GM18858 (cell line): ENCODE data around the gene SLC44A3.
"Not testable (repeated sequence)": the region's sequence is repeated elsewhere in the genome, so short reads cannot be mapped to it uniquely, and the experiment has no call there.

Source experiments
- ATAC-seq: cut with Tn5 transposase; IDR thresholded peaks from one replicate; pipeline ENCODE4 v1.9.1; 2021; ENCODE audit not compliant: unreplicated experiment

Gene SLC44A3

DNA sequence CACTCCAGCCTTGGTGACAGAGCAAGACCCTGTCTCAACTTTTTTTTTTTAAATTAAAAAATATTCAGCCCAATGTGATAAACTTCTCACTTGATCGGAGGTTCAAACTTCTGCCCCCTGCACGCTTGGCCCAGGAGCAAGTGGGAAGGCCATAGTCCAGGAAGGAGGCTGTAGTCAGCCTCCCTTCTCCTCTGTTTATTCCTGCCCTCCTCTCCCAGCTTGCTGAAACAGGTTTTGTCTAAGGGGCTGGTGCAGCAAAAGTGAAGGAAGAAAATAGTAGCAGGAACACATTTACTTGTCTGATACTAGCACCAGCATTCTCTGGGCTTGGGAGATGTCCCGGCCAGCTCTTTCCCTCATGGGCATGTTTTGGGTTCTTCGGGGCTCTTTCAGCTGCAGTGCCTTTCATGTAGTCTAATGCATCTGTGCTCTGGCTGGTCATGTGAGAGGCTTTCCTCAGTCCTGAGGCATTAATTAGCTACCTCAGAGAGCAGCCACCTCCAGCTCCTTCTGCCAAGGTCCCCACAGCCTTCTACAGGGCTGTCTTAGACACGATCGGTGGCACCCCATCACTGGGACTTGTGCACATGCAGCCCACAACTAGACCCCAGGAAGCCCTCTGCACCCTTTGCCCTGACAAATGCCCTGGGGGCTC, 12.9 kb downstream of the SLC44A3 start:
- ATAC-seq = no peak

DNA sequence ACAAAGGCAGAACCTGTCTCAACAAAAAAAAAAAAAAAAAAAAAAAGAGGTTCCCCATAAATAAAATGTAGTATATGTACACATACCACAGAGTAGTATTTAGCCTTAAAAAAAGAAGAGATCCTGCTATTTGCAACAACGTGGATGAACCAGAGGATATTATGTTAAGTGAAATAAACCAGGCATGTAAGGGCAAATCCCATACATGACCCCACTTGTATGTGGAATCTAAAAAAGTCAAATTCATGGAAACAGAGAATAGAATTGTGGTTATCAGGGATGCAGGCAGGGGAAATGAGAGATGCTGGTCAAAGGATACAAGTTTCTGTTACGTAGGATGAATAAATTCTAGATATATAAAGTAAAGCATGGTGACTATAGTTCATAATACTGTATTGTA, 16.7 kb downstream of the SLC44A3 start:
- ATAC-seq = no peak

DNA sequence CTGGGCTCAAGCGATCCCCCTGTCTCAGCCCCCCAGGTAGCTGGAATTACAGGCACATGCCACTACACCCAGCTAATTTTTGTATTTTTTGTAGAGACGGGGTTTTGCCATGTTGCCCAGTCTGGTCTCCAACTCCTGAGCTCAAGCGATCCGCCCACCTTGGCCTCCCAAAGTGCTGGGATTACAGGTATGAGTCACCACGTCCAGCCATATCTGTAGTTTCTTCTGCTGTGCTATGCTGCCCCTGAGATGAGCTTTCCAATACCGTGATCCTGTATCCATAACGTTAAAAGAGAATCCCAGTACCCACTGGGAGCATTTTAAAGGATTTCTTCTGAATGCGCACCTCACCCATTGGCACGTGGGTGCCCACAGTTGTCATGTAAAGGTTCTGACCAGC, 20.2 kb downstream of the SLC44A3 start:
- ATAC-seq = not testable (repeated sequence)

DNA sequence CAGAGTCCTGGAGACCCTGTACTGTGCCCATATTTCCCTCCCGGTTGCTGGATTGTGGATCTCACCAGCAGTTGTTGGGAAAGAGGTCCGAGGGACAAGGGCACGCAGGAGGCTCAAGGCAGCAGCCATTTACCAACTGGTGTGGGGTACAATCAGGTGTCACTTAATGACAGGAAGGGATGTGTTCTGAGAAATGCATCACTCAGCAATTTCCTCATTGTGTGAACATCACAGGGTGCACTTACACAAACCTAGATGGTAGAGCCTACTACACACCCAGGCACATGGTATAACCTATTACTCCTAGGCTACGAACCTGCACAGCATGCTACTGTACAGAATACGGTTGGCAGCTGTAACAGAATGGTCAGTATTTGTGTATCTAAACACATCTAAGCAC, 20.7 kb downstream of the SLC44A3 start:
- ATAC-seq = no peak

DNA sequence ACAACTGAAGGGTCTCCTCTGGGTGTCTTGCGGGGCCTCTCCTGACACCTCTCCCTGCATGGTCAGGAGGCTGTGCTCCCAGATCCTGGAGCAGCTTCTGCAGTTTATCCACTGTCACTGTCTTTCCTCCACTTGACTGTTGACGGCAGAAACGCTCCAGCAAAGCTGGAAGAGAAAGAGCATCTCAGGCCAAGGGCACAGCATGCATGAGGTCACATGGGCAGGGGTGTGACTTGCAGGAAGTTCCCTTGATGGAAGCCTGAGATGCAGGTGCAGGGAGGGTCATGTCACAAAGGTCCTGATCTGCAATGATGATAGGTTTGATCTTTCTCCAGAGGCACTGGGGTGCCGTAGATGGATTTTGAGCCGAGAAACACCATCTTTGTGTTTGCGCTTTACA, 23.3 kb downstream of the SLC44A3 start:
- no peak for ATAC-seq

DNA sequence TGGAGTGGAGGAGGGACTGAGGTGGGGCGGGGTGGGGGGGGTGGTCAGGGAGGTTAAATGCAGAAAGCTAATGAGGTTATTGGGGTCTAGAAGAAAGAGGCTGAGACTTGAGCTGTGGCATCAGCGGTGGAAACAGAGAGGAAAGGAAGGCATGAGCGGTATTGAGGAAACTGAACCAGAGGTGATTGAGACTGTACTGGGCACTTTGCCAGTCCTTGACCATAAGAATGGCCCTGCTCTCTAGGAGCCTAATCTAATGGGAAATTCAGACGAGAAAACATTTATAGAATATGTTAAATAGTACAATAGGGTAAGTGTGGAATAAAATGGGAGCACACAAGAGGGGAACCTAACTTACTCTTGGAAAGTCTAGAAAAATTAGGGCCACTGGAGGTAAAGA, 23.7 kb downstream of the SLC44A3 start:
- ATAC-seq = no peak

DNA sequence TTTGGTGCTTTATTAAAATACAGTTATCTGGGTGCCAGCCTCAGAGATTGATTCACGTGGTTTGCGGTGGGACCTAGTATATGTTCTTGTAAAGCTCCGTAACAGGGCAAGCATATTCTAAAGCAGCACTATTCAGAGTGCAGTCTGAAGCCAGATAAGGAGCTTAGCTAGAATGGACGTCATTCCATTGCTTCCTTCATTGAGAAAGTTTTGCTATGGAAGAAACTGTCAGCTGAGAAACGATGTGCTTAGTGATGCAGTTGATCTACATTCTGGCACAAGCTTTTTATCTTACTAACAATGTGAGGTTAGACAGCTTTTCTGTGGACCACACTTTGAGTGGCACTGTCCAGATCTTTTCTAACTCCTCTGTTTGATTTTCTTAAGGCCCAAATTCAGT, 26.2 kb downstream of the SLC44A3 start:
- no peak for ATAC-seq

DNA sequence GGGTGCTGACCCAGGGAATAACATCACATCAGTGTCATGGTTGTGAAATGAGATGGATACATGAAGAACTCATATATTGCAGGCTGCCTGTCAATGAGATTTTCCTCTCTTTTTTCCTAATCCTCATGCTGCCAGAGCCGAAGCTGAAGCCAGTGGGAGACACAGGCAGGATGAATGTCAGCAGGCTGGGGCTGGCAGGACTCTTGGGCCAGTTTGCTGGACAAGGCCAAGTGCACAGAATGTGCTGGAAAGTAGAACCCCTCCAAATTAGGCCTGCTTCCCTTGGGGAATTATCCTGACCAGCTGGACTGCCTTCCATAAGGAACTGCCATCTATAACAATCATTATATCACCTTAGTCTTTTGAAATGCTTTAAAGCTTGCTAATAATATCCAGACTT, 31.4 kb downstream of the SLC44A3 start:
- no peak for ATAC-seq

DNA sequence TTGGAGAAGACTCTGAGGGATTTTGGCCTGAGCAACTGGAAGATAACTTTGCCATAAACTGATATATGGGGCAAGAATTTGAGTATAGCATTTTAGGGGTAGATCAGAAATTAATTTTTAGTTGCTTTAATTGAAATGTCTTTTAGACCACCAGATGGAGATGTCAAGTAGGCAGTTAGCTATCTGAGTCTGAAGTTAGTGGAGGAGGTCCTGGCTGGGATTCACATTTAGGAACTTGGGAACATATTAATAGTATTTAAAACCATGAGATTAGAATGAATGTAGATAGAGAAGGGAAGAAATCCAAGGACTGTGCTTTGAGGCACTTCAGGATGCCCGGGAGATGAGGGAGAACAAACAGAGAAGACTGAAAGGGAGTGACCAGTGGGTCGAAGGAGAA, 32.6 kb downstream of the SLC44A3 start:
- no peak for ATAC-seq

DNA sequence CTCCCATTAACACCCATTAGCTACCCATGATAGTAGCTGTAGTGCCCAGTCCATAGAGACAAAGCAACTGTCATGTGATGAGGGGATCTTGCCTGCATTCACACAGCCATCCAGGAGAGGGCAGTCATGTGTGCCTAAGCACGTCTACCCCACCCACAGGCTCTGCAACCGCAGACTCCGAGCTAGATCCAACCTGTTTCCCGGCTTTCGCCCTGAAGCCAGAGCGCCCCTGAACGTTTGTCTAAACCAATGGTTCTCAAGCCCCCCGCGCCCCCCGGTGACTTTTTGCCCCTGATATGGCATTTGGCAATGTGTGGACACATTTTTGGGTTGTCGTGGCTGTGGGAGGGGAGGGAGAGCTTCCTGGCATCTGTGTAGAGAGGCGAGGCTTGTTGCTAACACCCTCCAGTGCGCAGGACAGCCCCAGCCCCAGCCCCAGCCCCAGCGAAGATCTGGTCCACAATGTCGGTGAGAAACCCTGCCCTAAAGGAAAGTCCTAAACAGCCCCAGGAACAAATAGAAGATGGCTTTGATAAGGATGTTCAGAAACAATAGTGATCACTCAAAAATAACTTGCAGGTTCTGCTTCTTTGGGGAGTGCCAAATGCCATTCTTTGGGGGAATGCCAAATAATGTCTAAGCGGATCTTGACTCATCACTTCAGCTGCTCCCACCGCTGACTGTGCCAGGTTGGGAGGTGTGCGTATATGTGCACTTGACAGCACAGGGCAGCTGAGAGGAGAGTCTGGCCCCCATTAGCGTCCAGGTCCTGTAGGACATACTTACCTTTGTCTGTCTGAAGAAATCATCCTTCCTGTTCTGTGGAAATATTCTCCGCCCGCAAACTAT, 34.5 kb downstream of the SLC44A3 start:
- peak; percentile 99 for ATAC-seq

DNA sequence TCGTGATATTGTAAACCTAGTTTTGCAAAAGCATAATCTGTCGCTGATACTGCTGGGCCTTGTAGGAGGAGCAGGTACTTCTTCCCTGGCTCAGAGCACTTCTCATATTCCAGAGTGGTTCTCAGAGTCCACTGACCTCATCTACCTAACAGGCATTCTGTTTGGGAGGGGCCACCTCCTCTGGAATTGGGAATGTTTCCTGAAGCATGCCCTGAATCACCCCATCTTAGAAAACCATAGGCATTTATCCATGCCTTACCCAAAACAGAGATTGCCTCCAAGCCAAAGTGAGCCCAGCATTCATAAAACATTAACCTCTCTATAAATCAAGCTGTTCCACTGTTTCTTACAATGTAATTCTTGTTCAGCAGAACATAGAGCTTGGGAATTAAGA, 35.1 kb downstream of the SLC44A3 start:
- no peak for ATAC-seq

DNA sequence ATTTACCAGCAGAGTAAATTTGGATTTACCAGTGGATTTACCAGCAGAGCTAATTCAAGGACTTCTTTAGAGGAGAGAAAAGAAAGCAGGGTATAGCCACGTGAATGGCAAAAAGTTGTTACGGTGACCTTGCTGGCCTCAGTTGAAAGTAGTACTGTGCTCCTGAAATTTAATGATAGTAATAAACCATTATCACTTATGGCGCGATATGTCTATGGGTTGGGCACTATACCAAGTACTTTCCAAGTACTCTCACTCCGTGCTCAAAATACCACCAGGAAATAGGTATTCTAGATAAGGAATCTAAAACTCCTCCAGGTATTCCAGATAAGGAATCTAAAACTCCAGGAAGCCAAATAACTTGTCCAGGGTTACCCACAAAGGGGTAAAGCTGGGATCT, 35.8 kb downstream of the SLC44A3 start:
- ATAC-seq = no peak

DNA sequence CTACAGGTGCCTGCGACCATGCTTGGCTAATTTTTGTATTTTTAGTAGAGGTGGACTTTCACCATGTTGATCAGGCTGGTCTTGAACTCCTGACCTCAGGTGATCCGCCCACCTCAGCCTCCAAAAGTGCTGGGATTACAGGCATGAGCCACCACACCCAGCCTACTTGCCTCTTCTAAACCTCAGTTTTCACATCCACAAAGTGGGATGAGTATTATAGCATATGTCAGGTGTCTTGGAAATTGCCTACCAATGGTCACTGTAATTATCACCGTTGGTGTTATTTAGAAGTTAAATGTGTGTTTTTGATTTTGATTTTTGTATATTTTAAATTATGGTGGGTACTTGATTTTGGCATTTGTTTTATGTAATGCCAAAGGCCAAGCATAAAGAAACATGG, 36.7 kb downstream of the SLC44A3 start:
- no peak for ATAC-seq

DNA sequence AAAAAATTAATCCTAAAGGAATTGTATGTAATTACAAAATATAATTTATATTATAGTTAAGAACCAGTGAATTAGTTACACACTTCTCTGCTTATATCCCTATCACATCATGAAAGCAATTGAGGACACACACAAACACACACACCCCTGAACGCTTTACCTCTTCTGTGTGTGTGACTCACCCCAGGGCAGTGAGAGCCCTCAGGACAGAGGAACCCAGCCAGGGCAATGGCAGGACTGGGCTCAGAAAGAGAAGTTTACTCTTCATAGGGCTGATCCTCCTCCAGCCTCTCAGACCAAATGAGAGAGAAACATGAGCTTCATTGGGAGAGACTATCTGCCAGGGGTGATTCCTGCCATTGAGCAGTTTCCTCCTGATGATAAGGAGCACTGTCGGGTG, 38.1 kb downstream of the SLC44A3 start:
- ATAC-seq = no peak

DNA sequence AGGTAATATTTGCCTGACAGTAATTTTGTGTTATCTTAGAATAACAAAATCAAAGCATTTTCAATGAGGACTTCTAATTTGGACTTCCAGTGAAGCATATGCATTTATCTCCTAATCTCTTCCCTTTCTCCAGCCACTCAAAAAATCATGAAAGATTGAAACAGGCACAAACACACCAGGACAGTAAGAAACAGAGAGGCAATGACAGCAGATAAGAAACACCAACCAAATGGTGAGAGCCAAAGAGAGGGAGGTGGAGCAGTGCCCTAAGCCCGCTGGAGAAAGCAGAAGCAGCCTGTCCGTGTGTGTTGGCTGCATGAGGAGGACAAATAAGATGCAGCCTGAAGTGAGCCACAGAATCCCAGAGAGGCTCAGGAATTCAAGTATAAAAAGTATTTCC, 39.0 kb downstream of the SLC44A3 start:
- ATAC-seq = no peak

DNA sequence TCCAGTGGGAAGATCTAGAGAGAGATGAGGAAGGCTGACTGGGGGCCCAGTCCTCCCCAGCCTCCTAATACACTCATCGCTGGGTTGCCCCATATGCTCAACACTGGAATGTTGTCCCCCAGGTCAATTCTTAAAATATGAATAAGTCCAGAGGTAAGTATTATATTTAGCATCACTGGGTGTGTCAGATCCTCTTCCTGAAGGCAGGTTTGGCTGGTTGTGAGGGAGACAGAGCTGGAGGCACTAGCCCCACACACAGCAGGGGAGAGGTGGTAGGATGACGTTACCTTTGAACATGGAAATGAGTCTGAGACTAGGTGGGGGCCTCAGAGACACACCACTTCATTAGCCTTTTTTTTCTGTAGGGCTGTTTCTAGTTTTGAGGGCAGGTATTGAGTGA, 42.6 kb downstream of the SLC44A3 start:
- ATAC-seq = no peak

DNA sequence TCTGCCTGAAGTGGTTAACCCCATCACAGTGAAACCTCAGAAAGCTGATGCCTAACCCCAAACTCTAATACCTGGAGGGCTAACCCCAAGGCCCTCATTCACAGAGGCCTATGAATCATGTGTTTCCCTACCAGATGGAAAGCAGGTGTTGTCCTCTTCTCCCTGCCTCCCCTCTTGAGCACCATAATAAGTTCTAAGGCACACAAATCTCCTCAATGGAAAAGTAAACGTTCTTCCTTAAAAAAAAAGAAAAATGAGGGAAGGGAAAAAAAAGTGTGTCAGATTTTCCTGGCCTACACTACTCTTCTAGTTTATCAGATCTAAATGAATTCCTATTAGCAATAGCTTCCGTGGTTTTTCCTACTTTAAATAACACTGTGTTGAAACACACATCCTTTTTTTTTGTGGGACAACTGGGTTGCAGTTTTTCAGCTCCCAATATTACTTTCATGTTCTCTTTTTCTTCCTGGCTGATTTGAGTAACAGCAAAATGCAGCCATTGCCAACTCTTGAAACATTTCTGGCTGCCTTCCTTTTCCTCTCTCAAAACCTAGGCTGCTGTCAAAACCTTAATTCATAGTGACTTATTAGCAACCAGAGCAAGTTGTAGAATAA, 43.2 kb downstream of the SLC44A3 start:
- no peak for ATAC-seq

DNA sequence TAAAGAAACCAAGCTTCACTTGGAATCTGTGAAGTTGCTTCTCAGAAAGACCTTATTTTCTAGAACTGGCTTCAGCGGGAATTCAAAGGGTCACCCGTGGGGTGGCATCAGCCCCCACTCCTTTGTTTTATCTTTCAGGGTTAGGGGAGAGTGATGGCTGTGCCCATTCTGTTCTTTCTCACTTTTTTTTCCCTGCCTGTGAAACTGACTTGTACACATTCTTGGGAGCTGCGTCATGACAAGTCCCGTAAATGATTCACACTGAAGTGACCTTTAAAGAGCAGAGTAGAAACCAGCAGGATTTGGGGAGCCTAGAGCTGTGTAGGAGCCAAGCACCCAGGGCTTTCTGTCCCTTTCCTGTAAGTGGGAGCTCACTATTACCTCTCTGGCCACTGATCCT, 43.8 kb downstream of the SLC44A3 start:
- no peak for ATAC-seq

DNA sequence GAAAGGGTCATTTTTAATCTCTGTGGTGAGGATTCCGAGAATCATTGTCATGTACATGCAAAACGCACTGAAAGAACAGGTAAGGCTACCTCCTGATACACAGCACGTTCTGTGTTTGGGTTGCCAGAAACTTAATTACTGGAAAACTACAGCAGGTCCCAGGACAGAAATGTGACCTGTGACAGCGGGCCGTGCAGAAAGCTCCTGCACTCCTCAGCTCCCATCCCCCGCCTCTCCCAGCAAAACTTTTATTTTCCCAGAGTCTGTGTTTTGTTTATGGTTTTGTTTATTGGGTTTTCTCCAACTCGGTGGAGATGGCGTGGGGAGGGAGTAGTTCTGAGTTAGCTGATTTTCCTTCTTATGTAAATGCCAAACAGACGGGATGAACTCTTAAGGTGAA, 44.7 kb downstream of the SLC44A3 start:
- no peak for ATAC-seq

DNA sequence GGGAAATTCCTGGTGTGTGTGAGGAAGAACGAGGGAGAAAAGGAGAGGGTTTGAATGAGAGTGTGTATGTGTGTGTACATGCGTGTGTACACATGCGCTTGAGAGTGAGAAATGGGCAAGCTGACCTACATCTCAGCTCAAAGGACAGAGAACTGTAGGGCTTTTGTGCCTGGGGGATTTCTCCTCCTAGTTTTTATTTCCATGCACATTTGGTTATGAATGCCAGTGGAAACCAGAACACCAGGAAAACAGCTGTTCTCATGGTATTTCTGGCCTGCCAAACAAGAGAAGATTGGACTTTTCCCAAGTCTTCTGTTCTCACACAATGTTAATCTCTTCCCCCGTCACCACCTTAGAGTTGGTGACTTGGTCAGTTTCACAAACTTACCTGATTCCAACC, 45.2 kb downstream of the SLC44A3 start:
- no peak for ATAC-seq

DNA sequence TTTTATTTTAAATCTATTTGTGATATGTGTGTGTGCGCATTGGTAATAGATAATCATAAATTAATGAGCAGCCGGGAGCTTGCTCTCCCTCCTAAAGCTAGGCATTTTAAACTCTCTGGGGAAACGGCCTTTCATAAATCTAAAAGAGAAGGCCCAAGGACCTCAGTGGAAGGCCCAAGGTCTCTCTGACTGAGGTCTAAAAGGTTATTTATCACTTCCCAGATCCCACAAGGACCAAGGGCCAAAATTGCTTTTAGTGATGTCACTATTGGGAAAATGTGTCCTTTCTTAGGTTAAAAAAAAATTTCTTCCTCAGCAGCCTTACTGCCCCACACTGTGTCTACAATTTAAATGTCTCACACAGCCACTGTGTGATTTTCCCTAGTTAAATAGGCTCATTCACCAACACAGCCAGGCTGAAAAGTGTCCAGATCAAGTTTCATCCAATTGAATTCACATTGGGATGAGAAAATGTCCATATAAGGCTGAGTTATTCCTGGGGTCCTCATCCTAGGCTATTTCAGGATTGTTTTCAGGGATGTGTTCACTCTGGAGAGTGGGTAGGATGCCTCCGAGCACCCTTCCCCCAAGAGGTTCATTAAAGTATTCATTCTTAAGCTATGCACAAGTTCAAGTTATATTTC, 46.1 kb downstream of the SLC44A3 start:
- no peak for ATAC-seq

DNA sequence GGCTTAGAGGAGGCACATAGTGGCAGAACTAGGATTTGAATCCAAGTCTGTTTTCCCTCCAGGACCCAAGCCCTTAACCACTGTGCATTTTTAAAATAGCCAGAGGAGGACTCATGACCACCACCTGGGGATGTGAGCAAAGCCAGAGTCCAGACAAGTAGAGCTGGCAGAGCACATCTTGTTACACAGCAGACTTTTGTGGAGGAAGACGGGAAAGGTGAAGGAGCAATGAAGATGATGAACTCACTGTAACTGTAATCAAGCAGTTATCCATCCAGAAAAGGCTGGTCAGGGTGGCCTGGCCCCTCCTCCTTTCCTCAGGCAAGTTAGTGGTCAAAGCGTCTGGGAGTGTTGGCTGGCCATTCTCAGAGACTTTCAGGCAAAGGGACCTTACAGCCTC, 50.9 kb downstream of the SLC44A3 start:
- ATAC-seq = no peak
